HFFc6 (cell line): ENCODE results near the gene SOAT1. TPM values are rescaled to one million over a fixed set of nuclear protein-coding genes. Genes with fewer than 3 reads are reported as not detected.

Experiments
- DNase-seq: peaks from one replicate; pipeline ENCODE4 v3.0.0-alpha.2; 2018
- H3K27ac Mint-ChIP-seq: 2 replicates; pipeline ENCODE4 v1.8.0; 2020; ENCODE audit warnings: mild to moderate bottlenecking, mixed read lengths
- H3K27me3 Mint-ChIP-seq: 2 replicates; pipeline ENCODE4 v1.8.0; 2021; ENCODE audit warnings: mild to moderate bottlenecking, moderate library complexity, mixed read lengths; ENCODE audit not compliant: insufficient read depth
- H3K36me3 Mint-ChIP-seq: 2 replicates; pipeline ENCODE4 v1.8.0; 2021; ENCODE audit warnings: low read depth, mixed read lengths
- H3K4me1 Mint-ChIP-seq: 2 replicates; pipeline ENCODE4 v1.8.0; 2020; ENCODE audit warnings: low read depth, mixed read lengths
- H3K4me3 Mint-ChIP-seq: 2 replicates; pipeline ENCODE4 v1.8.0; 2020; ENCODE audit warnings: mild to moderate bottlenecking, moderate library complexity, mixed read lengths
- H3K9me3 Mint-ChIP-seq: 2 replicates; pipeline ENCODE4 v1.8.0; 2020; ENCODE audit warnings: mild to moderate bottlenecking, mixed read lengths
- total RNA-seq, 6 experiments: library from RNA; stranded (reverse); fragmentation: NEBNext Ultra II Directional; extraction: Animal tissue kit (Norgen Biotek cat#: 25700); gene quantifications; 2 replicates in 1 of 6; 3 replicates in 5 of 6; pipeline ENCODE4 v1.2.3, GENCODE V29; 2021
- TF ChIP-seq, protein P1 (sequence below): fragments of 200-600 bp; sonication (generic); IDR thresholded peaks from 2 replicates; pipeline ENCODE4 v1.5.0; 2021; ENCODE audit warnings: antibody characterized with exemption, mild to moderate bottlenecking

Gene SOAT1
- total RNA-seq, 6 experiments from 2014 or later: 29.2 to 38.6 (median 37.2) TPM

DNA sequence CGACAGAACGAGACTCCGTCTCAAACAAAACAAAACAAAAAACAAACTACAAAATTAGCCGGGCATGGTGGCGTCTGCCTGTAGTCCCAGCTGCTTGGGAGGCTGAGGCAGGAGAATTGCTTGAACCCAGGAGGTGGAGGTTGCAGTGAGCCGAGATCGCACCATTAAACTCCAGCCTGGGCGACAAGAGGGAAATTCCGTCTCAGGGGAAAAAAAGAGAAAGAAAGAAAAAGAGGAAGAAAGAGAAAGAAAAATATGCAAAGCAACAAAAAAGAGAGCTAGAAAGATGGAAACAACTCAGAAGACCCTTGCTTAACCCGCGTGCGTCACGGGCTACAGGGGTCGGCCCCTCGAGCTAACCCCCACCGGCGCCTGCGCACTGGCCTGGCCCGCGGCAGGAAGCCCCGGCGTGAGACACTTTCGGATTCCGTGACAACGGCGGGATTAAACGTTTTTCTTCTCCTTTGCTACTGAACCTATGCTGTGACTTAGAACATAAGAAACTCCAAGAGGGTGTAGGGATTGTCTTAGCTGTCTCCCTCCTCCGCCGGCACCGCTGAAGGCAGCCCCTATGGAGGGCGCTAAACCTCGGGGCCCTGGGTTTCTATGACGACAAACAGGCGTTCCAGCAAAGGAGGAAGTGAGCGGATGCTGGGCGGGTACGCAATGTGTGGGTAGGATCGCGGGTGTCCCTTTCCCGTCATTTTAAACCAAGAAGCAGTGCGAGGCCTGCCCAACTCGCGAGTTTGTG lies 71.9 kb downstream of the SOAT1 start, which contains the start of gene AXDND1:
Gene AXDND1 (plus strand): TSS at position 630 of the 751 bp plus-strand sequence. CDS start 539 bp downstream, outside the sequence.
- TF ChIP-seq, protein P1, sequence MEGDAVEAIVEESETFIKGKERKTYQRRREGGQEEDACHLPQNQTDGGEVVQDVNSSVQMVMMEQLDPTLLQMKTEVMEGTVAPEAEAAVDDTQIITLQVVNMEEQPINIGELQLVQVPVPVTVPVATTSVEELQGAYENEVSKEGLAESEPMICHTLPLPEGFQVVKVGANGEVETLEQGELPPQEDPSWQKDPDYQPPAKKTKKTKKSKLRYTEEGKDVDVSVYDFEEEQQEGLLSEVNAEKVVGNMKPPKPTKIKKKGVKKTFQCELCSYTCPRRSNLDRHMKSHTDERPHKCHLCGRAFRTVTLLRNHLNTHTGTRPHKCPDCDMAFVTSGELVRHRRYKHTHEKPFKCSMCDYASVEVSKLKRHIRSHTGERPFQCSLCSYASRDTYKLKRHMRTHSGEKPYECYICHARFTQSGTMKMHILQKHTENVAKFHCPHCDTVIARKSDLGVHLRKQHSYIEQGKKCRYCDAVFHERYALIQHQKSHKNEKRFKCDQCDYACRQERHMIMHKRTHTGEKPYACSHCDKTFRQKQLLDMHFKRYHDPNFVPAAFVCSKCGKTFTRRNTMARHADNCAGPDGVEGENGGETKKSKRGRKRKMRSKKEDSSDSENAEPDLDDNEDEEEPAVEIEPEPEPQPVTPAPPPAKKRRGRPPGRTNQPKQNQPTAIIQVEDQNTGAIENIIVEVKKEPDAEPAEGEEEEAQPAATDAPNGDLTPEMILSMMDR: peak; percentile 67

GRCh38 chr1:179366093-179366800 lies 72.7 kb downstream of the SOAT1 start:
- H3K27ac Mint-ChIP-seq: peak overlapping the region; percentile 100
- peaks cover 11% of the 10 kb centered on the region for H3K4me1 Mint-ChIP-seq
- DNase-seq: no peak
- peak overlapping the region; percentile 96 for H3K4me3 Mint-ChIP-seq
- no peaks in the 10 kb centered on the region for H3K9me3 Mint-ChIP-seq
- H3K27me3 Mint-ChIP-seq: no peaks in the 10 kb centered on the region
- H3K36me3 Mint-ChIP-seq: no peaks in the 10 kb centered on the region
- TF ChIP-seq, protein P1: no peak

More for the DNA sequence above, 71.9 kb downstream of the SOAT1 start, which contains the start of gene AXDND1:
- H3K9me3 Mint-ChIP-seq: no peaks in the 10 kb centered on the region
- peak within 1 kb of the TSS; percentile 100 for H3K27ac Mint-ChIP-seq
- peak; percentile 80 for DNase-seq
- peak within 1 kb of the TSS; percentile 96 for H3K4me3 Mint-ChIP-seq
- no peaks in the 10 kb centered on the region for H3K27me3 Mint-ChIP-seq
- H3K4me1 Mint-ChIP-seq: peaks cover 11% of the 10 kb centered on the region
- no peaks in the 10 kb centered on the region for H3K36me3 Mint-ChIP-seq

GRCh38 chr1:179369751-179370341 lies 76.2 kb downstream of the SOAT1 start:
- H3K36me3 Mint-ChIP-seq: no peaks in the 10 kb centered on the region

GRCh38 chr1:179372160-179372559 lies 78.6 kb downstream of the SOAT1 start:
- no peaks in the 10 kb centered on the region; the same call in 1 of the 2 replicates for H3K27me3 Mint-ChIP-seq
- no peak overlapping the region for H3K4me3 Mint-ChIP-seq
- H3K27ac Mint-ChIP-seq: no peak overlapping the region
- TF ChIP-seq, protein P1: no peak
- DNase-seq: no peak
- H3K9me3 Mint-ChIP-seq: no peaks in the 10 kb centered on the region
- peaks cover 5% of the 10 kb centered on the region; the same call in 1 of the 2 replicates for H3K4me1 Mint-ChIP-seq
- no peaks in the 10 kb centered on the region for H3K36me3 Mint-ChIP-seq

More at GRCh38 chr1:179369751-179370341, 76.2 kb downstream of the SOAT1 start:
- H3K4me1 Mint-ChIP-seq: peaks cover 11% of the 10 kb centered on the region
- TF ChIP-seq, protein P1: peak; percentile 92
- DNase-seq: peak; percentile 73
- no peaks in the 10 kb centered on the region; the same call in 1 of the 2 replicates for H3K27me3 Mint-ChIP-seq
- no peaks in the 10 kb centered on the region for H3K9me3 Mint-ChIP-seq
- H3K4me3 Mint-ChIP-seq: no peak overlapping the region
- no peak overlapping the region for H3K27ac Mint-ChIP-seq

DNA sequence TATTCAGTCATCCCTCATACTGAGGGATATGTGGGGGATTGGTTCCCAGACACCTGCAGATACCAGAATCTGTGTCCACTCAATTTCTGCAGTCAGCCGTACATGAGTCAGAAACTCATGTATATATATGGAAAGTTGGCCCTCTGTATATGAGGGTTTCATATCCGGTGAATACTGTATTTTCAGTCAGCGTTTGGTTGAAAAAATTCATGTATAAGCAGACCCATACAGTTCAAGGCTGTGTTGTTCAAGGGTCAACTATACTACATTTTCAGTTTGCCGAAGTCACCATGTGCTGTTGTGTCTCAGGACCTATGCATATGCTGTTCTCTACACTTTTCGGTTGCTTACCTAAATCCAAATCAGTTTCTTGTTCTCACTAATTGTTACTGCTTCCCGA lies 82.6 kb downstream of the SOAT1 start:
- H3K27me3 Mint-ChIP-seq: peaks cover 4% of the 10 kb centered on the region; the same call in 1 of the 2 replicates
- no peak overlapping the region for H3K4me3 Mint-ChIP-seq
- no peaks in the 10 kb centered on the region for H3K9me3 Mint-ChIP-seq
- no peak overlapping the region for H3K27ac Mint-ChIP-seq
- no peaks in the 10 kb centered on the region for H3K4me1 Mint-ChIP-seq
- no peak for DNase-seq
- TF ChIP-seq, protein P1: no peak
- no peaks in the 10 kb centered on the region for H3K36me3 Mint-ChIP-seq
